Measurements from ENCODE around the gene SUSD4.

SUSD4 gene

DNA sequence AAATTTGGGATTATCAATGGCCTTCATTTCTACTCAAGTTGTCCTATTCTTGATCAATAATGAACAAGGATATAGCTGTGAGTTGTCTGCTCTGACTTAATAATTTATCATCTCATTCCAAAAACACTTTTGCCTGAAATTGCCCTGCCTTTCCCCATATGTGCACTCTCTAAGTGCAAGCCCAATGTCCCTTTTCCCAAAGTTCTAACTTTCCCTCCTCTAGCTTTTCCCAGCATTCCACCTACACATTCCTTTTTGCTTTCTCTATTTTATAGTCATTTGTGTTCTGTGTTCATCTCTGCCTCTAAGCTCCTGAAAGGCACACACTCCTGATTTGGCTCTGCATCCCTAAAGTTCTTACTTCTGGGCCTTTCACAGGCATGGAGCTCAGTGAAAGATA, 34.7 kb downstream of the SUSD4 start:
- DNase-seq = no peak

DNA sequence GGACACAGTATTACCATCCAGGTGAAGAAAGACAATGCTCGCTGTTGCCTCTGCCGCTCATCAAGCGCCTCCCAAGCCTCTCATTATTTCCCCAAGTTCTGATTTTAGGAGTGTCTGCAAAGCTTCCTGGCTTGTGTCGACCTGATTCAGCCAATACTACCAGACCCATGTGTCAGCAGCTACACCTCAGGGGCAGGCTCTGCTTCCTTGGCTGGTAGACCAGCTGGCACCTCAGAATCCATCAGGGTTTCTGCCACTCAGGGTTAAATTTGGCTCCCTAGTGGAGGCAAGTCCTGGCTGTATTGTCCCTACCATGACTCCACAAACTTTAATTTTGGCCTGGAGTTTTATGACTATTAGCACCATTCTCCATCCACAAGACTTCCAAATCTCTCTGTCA, 35.4 kb downstream of the SUSD4 start:
- no peak for DNase-seq

DNA sequence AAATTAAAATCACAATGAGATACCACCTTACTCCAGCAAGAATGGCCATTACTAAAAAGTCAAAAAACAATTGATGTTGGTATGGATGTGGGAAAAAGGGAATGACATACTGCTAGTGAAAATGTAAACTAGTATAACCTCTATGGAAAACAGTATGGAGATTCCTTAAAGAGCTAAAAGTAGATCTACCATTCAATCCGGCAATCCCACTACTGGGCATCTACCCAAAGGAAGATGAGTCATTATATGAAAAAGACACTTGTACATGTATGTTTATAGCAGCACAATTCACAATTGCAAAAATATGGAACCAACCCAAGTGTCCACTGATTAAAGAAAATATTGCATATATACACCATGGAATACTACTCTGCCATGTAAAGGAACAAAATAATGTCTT, 37.2 kb downstream of the SUSD4 start:
- no peak for DNase-seq

GRCh38 chr1:223323491-223324484, 40.2 kb downstream of the SUSD4 start:
- no peak for DNase-seq

DNA sequence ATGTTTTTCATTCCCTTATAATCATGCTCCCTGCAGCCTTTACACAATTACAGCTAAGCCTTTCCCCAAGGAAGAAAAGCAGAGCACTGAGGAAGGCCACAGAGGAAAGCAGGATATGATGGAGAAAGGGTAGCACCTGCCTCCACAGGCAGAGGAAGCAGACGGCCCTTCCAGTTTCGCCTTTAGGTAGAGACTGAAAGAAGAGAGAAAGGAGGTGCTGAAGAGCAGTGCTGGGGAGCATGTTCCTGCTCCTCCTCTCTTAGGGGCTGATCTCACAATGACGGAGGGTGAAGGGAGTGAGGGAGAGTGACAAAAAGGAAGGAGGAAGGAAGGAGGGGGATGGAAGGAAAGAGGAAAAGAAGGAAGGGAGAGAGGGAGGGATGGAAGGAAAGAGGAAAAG, 41.1 kb downstream of the SUSD4 start:
- no peak for DNase-seq

DNA sequence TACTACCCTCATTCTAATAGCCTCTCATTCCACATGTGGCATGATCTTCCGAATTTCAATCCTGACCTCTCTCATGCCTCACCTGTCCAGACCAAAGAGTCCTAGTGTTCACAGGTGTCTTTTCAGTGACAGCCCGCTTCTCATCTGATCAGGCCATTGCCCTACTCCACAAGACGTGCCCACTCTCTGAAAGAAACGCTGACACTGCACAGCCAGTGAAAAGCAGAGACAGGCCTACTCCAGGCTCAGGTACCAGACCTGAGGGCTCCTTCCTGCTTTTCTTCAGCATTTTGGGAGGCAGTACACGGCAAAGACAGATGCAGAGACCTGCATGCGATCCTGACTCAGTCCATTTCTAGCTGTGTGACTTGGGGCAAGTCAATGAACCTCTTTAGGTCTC, 43.0 kb downstream of the SUSD4 start:
- no peak for DNase-seq

DNA sequence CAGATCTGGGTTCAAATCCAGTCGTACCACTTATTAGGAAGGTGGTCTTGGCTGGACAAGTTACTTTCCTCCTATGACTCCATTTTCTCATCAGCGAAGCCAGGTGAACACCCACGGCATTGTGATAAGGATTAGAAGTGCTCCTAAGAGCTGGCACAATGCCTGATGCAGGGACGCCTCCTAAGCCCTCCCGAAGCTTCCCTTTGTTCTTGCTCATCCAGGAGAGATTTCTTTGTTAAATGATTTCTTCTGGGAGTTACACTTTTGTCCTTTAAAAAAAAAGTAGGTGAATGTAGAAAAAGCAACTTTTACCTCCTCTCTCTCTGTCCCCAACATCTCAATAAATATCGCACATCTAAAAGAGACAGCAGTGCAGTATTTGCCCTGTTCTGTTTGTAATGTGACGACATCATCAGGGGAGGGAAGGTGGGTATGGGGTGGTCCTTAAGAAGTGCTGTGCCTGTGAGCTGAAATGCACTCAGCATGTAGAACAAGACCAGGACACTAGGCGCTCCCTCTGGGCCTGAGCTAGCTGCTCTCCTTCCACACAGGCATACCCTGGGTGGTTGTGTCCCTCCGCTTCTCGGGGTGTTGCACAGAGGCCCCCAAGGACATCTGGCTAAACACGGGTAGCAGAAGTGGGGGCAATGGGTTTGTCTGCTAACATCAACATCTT, 43.9 kb downstream of the SUSD4 start:
- DNase-seq = no peak

DNA sequence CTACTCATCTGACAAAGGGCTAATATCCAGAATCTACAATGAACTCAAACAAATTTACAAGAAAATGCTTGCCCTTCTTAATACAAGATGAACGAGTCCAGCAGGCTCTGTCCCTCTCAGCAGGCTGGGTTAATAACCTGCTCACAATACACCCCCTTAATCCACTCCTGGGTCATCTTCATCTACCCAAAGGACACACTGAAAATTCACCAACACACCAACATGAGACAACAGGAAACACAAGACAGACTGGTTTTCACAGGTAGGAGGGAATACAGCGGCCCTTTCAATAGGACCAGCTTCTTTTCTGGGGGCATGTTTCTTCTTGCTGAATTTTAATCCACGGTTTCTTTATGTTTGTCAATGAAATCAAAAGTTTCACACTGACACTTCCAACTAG, 44.6 kb downstream of the SUSD4 start:
- DNase-seq = no peak

DNA sequence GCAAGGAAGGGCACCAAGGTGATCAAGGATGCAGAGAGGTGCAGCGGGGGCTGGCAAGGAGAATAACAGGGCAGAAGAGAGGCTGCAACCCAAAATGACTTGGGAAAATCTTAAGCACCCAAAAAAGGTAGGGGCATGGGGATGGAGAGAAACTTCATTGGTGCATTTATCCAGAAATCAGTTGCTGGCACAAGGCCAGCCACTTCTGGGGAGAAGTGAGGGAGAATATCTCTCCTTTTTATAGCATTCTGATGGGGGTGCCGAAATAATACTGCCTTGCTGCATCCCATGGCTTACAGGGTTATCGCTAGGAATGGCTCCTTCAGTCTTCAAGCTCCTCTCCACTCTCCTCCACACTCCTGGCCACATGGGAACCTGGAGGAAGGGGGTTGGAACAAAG, 47.9 kb downstream of the SUSD4 start:
- no peak for DNase-seq

- DNase-seq = no peak
Observed at GRCh38 chr1:223315665-223316064, 48.3 kb downstream of the SUSD4 start.

DNA sequence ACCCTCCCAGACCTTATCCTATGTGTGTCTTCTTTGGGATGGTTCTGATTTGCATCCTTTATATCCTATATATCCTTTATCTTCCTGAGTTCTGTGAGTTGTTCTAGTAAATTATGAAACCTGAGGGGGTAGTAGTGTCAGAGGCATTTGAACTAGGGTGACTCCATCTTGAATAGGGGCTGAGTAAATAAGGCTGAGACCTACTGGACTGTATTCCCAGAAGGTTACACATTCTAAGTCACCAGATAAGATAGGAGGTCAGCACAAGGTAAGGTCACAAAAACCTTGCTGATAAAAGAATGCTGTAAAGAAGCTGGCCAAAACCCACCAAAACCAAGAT, 50.6 kb downstream of the SUSD4 start:
- DNase-seq = no peak

GRCh38 chr1:223312705-223313414, 51.1 kb downstream of the SUSD4 start:
- no peak for DNase-seq

- DNase-seq = no peak
Observed at GRCh38 chr1:223312273-223312672, 51.7 kb downstream of the SUSD4 start.

- no peak for DNase-seq
Observed at GRCh38 chr1:223311826-223312225, 52.1 kb downstream of the SUSD4 start.

DNA sequence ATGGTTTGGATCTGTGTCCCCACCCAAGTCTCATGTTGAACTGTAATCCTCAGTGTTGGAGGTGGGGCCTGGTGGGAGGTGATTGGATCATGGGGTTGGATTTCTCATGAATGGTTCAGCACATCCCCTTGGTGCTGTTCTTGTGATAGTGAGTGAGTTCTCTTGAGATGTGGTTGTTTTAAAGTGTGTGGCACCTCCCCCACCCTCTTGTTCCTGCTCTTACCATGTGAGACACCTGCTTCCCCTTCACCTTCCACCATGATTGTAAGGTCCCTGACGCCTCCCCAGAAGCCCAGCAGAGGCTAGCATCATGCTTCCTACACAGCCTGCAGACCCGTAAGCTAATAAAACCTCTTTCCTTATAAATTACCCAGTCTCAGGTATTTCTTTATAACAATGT, 55.8 kb downstream of the SUSD4 start:
- DNase-seq = no peak

GRCh38 chr1:223307544-223307943, 56.4 kb downstream of the SUSD4 start:
- DNase-seq = no peak

DNA sequence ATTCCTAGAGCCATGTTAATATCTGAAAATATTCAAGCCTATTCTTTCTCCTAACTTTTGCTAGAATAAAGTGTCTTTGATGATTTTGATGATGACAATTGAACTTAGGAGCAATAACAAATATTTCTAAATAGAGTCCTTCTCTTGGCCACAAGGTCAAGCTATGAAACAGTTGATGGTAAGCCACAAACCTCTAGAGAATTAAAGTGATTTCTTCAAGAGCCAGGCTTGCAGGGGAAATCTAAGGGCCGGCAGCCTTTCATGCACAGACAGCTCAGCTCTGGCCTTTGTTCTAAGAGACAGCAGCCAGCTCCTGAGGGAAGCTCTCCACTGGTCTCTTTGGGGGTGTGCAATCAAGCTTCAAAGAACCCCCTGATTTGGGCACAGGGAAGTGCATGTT, 59.0 kb downstream of the SUSD4 start:
- no peak for DNase-seq

GRCh38 chr1:223301371-223301770, 62.6 kb downstream of the SUSD4 start:
- no peak for DNase-seq

GRCh38 chr1:223299553-223299952, 64.4 kb downstream of the SUSD4 start:
- DNase-seq = no peak

- no peak for DNase-seq
Observed at GRCh38 chr1:223298701-223299100, 65.3 kb downstream of the SUSD4 start.

- no peak for DNase-seq
Observed at GRCh38 chr1:223297800-223298199, 66.2 kb downstream of the SUSD4 start.

DNA sequence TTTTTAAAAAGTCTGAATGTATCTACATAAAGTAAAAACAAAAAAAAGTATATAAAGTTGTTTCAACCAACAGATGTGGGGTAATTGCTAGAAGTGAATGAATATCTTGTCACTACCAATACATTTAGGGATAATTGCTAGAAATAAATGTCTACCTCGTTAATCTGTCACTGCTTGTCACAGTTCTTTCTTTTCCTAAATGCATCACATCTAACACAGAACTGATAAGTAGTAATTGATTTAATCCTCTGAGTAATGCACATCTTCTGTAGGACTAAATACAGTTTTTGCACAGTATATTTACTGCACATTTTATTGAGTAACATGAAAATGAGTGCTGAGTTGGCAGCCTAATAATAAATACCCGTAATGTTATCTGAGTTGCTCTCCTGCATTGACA, 72.2 kb downstream of the SUSD4 start:
- DNase-seq = no peak

- no peak for DNase-seq
Observed at GRCh38 chr1:223290397-223290796, 73.6 kb downstream of the SUSD4 start.

DNA sequence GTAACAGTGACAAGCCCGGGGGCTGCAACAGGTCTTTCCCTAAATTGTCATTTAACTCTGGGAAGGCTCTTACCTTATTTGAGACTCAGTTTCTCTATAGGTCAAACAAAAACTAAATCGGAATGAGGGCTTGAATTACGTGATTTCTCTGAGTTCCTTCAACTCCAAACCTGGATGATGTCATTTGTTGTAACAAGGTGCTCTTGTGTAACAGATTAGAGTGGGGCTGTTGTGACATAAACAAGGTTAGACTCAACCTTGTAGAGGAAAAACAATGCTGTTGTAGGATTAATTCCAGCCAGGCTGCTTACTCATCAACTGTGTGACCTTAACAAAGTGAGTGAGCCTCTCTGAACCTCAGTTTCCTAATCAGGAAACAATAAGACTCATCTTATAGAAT, 74.4 kb downstream of the SUSD4 start:
- no peak for DNase-seq

Data from hippocampal formation (tissue), 2 donors.